Neural cell (in vitro differentiated cells): ENCODE results near the gene ZYG11A. TPM values are rescaled to one million over a fixed set of nuclear protein-coding genes. Genes with fewer than 3 reads are reported as not detected.
"Not testable (repeated sequence)": the region's sequence is repeated elsewhere in the genome, so short reads cannot be mapped to it uniquely, and the experiment has no call there.

Experiments used
- H2AFZ ChIP-seq: fragments of 200-600, 300-800 bp; sonication (generic), shearing (Covaris generic); 2 replicates; pipeline ENCODE4 v1.6.0; 2014; ENCODE audit warnings: low read depth, mild to moderate bottlenecking, antibody characterized with exemption, low read length, moderate library complexity
- H3F3A ChIP-seq: fragments of 200-600 bp; shearing (Covaris generic); 2 replicates; pipeline ENCODE4 v1.6.1; 2016; ENCODE audit warnings: mild to moderate bottlenecking, moderate library complexity, mixed read lengths, antibody characterized with exemption, low read length; ENCODE audit not compliant: insufficient read depth, poor library complexity, severe bottlenecking
- H3K27ac ChIP-seq: fragments of 200-600, 300-800 bp; sonication (generic), shearing (Covaris generic); 2 replicates; pipeline ENCODE4 v1.5.1; 2014; ENCODE audit warnings: mild to moderate bottlenecking, low read length, moderate library complexity
- H3K27me3 ChIP-seq: fragments of 300-800, 200-600 bp; sonication (generic), shearing (Covaris generic); 2 replicates; pipeline ENCODE4 v1.6.0; 2014; ENCODE audit warnings: mild to moderate bottlenecking, low read depth, low read length, moderate library complexity; ENCODE audit not compliant: insufficient read depth
- H3K36me3 ChIP-seq: fragments of 300-800, 200-600 bp; sonication (generic), shearing (Covaris generic); 2 replicates; pipeline ENCODE4 v1.5.1; 2014; ENCODE audit warnings: mild to moderate bottlenecking, antibody characterized with exemption, low read length, moderate library complexity; ENCODE audit not compliant: insufficient read depth
- H3K4me2 ChIP-seq: fragments of 300-800, 200-600 bp; sonication (generic), shearing (Covaris generic); 2 replicates; pipeline ENCODE4 v1.6.0; 2014; ENCODE audit warnings: mild to moderate bottlenecking, low read length
- H3K4me3 ChIP-seq: fragments of 300-800, 200-600 bp; sonication (generic), shearing (Covaris generic); 2 replicates; pipeline ENCODE4 v1.5.1; 2014; ENCODE audit warnings: mild to moderate bottlenecking, low read length, moderate library complexity
- H3K79me2 ChIP-seq: fragments of 200-600 bp; shearing (Covaris generic); replicated peaks from 2 replicates; pipeline ENCODE4 v1.6.0; 2014; ENCODE audit warnings: mild to moderate bottlenecking, low read length, moderate library complexity; ENCODE audit not compliant: insufficient read depth
- H3K9ac ChIP-seq: fragments of 300-800, 200-600 bp; sonication (generic), shearing (Covaris generic); 2 replicates; pipeline ENCODE4 v1.6.1; 2016; ENCODE audit warnings: mild to moderate bottlenecking, low read length, mixed read lengths
- H3K9me2 ChIP-seq: fragments of 200-600 bp; shearing (Covaris generic); 2 replicates; pipeline ENCODE4 v1.6.1; 2016; ENCODE audit warnings: mild to moderate bottlenecking, low read length, mixed read lengths; ENCODE audit not compliant: insufficient read depth
- H3K9me3 ChIP-seq: fragments of 200-600, 300-800 bp; sonication (generic), shearing (Covaris generic); 2 replicates; pipeline ENCODE4 v1.6.1; 2016; ENCODE audit warnings: mild to moderate bottlenecking, mixed run types, low read length, moderate library complexity, mixed read lengths
- H4K20me1 ChIP-seq: fragments of 200-600 bp; shearing (Covaris generic); 2 replicates; pipeline ENCODE4 v1.6.1; 2016; ENCODE audit warnings: mild to moderate bottlenecking, mixed run types; ENCODE audit not compliant: insufficient read depth
- CTCF ChIP-seq: fragments of 450-650 bp; IDR thresholded peaks from 2 replicates; pipeline ENCODE4 v1.5.1; 2014; ENCODE audit warnings: antibody characterized with exemption, mild to moderate bottlenecking, moderate library complexity; ENCODE audit not compliant: poor library complexity, severe bottlenecking
- EZH2 ChIP-seq: fragments of 200-600, 300-800 bp; shearing (Covaris generic), sonication (generic); IDR thresholded peaks from 2 replicates; pipeline ENCODE4 v1.6.1; 2014; ENCODE audit warnings: antibody characterized with exemption, low read length, borderline replicate concordance, mild to moderate bottlenecking; ENCODE audit not compliant: insufficient read depth, poor library complexity, severe bottlenecking
- POLR2AphosphoS5 ChIP-seq: IDR thresholded peaks from 2 replicates; pipeline ENCODE4 v1.6.1; 2012
- RAD21 ChIP-seq: fragments of 450-650 bp; conservative IDR thresholded peaks from 2 replicates; pipeline ENCODE4 v1.6.1; 2014; ENCODE audit warnings: antibody characterized with exemption, mild to moderate bottlenecking, moderate library complexity
- REST ChIP-seq: IDR thresholded peaks from 2 replicates; pipeline ENCODE4 v1.6.1; 2012; ENCODE audit warnings: borderline replicate concordance
- TAF1 ChIP-seq: IDR thresholded peaks from 2 replicates; pipeline ENCODE4 v1.6.1; 2012; ENCODE audit warnings: low read depth
- polyA plus RNA-seq: library from polyadenylated mRNA; depleted of rRNA; stranded (reverse); fragments of >200 nt; gene quantifications from 2 replicates; pipeline ENCODE4 v1.2.3, GENCODE V29; 2014

Gene ZYG11A
- polyA plus RNA-seq, 1 donor from 2014 or later, result 0.40 TPM

- Histone ChIP-seq H4K20me1 (no peaks in the 10 kb centered on the region), H3F3A (no peaks in the 10 kb centered on the region), H3K27me3 (no peaks in the 10 kb centered on the region), H3K4me2 (no peak overlapping the region), H3K79me2 (no peaks in the 10 kb centered on the region), H3K4me3 (no peak overlapping the region), H3K36me3 (peaks cover 4% of the 10 kb centered on the region), H2AFZ (no peak overlapping the region), H3K9me3 (no peaks in the 10 kb centered on the region), H3K27ac (no peak overlapping the region), H3K9ac (no peak overlapping the region), H3K9me2 (no peaks in the 10 kb centered on the region)
- TF ChIP-seq EZH2 (no peak), RAD21 (no peak), TAF1 (no peak), POLR2AphosphoS5 (no peak), CTCF (no peak)
Measured at GRCh38 chr1:52798331-52798730, 44.2 kb upstream of the ZYG11A start.

GRCh38 chr1:52801011-52801410 is 41.5 kb upstream of the ZYG11A start:
- H3K27me3 ChIP-seq, result no peaks in the 10 kb centered on the region
- TF ChIP-seq POLR2AphosphoS5 (no peak), REST (no peak)

GRCh38 chr1:52804083-52804482 is 38.5 kb upstream of the ZYG11A start:
- not testable (repeated sequence) for H3K9me3 ChIP-seq, H2AFZ ChIP-seq, H3K9ac ChIP-seq, H4K20me1 ChIP-seq, H3K27ac ChIP-seq, H3K4me3 ChIP-seq, H3K27me3 ChIP-seq, H3F3A ChIP-seq, H3K79me2 ChIP-seq, H3K36me3 ChIP-seq, H3K9me2 ChIP-seq, H3K4me2 ChIP-seq

More at GRCh38 chr1:52801011-52801410, 41.5 kb upstream of the ZYG11A start:
- Histone ChIP-seq H4K20me1 (no peaks in the 10 kb centered on the region), H3K4me2 (no peak overlapping the region), H3K27ac (no peak overlapping the region), H3K4me3 (no peak overlapping the region), H3K9me2 (no peaks in the 10 kb centered on the region), H2AFZ (no peak overlapping the region), H3K36me3 (peaks cover 4% of the 10 kb centered on the region), H3F3A (no peaks in the 10 kb centered on the region), H3K79me2 (no peaks in the 10 kb centered on the region), H3K9me3 (no peaks in the 10 kb centered on the region), H3K9ac (no peak overlapping the region)
